GM19025 (cell line): ENCODE measurements around the gene PCDHGB2.
"Not testable (repeated sequence)": the region's sequence is repeated elsewhere in the genome, so short reads cannot be mapped to it uniquely, and the experiment has no call there.

Experiments
- ATAC-seq: cut with Tn5 transposase; IDR thresholded peaks from one replicate; pipeline ENCODE4 v1.9.1; 2021; ENCODE audit warnings: mild to moderate bottlenecking, low read depth, moderate library complexity; ENCODE audit not compliant: unreplicated experiment

The PCDHGB2 gene

DNA sequence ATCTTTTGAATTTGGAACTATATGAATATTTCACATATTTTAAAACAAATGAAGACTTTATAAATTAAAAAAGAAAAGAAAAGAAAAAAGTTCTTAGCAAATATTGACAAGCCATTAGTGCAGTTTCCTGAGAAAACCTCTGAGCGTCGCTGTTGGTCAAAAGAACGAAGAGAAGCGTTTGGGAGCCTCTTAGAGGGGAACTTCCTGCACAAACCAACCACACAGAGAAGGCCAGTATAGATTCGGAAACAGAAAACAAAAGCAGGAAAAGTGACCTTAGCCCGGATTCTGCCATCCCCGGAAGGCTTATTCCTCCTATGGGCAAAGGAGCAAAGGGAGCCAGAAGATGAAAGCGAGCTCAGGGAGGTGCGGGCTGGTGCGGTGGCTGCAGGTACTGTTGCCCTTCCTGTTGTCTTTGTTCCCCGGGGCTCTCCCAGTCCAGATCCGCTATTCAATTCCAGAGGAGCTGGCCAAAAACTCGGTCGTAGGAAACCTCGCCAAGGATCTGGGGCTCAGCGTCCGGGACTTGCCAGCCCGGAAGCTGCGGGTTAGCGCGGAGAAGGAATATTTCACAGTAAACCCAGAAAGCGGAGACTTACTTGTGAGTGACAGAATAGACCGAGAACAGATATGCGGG, at the start of gene PCDHGB2:
PCDHGB2 (plus strand) TSS at position 205 of the 637 bp plus-strand sequence; CDS start at position 347, 142 bp downstream.
- ATAC-seq = no peak

DNA sequence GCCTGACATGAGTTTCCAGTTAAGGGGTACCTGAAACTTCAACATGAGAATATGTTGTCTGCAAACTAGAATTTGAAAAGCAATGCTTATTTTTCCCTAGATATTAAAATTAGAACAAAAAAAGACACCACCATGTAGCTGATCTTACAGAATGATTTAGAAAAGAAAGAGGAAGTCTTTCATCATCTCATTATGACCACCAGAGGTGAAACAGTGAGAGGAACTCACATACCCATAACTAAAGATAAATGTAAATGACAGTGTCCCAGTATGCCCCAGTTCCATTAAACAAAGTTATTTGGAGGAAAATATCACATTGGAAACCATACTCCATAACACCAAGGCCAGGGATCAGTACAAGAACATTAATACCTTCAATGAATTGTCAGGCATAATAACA, 46.1 kb upstream of the PCDHGB2 start:
- ATAC-seq = no peak

DNA sequence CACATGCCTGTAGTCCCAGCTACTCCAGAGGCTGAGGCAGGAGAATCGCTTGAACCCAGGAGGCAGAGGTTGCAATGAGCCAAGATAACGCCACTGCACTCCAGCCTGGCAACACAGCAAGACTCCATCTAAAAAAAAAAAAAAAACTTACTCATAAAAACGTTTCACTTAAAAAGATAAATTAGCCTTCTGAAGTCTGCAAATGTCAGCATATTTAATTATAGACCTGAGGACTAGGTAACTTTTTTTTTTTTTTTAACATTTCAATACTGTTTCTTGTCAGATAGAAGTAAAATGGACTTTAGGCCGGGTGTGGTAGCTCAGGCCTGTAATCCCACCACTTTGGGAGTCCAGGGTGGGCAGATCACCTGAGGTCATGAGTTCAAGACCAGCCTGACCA, 42.8 kb upstream of the PCDHGB2 start:
- not testable (repeated sequence) for ATAC-seq

DNA sequence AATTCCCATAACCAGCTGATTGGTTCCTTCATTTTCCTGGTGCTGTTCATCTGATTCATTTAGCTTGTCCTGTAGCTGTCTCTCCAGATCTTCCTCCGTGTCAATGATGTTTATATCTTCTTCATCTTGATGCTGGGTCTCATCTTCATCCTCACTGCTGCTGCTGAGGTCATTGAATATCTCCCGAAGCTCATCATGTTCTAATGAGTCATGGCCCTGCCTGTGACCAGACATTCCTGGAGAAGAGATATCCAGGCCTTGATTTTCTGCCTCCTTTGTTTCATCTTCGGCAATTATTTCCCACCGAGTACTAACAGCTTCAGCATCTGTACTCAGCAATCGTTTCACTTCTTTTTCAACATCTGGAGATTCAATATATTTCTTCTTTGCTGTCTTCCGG, 40.6 kb upstream of the PCDHGB2 start:
- no peak for ATAC-seq

DNA sequence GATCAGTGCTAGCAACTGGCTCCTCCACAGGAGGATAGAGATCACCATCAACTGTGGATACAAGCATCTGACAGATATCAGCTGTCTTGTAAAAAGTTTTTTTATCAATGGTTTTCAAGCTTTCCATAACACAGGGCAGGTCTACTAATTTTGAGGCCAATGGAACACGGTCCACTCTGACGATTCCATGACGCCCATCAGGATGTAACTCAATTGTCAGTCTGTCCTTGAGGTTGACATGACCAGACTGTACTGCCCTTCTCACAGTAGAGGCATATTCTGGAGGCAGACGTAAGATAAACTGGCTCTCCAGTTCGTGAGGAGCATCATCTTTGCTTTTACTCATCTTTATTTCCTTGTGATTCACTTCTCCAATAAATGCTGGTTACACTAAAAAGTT, 40.1 kb upstream of the PCDHGB2 start:
- ATAC-seq = no peak

DNA sequence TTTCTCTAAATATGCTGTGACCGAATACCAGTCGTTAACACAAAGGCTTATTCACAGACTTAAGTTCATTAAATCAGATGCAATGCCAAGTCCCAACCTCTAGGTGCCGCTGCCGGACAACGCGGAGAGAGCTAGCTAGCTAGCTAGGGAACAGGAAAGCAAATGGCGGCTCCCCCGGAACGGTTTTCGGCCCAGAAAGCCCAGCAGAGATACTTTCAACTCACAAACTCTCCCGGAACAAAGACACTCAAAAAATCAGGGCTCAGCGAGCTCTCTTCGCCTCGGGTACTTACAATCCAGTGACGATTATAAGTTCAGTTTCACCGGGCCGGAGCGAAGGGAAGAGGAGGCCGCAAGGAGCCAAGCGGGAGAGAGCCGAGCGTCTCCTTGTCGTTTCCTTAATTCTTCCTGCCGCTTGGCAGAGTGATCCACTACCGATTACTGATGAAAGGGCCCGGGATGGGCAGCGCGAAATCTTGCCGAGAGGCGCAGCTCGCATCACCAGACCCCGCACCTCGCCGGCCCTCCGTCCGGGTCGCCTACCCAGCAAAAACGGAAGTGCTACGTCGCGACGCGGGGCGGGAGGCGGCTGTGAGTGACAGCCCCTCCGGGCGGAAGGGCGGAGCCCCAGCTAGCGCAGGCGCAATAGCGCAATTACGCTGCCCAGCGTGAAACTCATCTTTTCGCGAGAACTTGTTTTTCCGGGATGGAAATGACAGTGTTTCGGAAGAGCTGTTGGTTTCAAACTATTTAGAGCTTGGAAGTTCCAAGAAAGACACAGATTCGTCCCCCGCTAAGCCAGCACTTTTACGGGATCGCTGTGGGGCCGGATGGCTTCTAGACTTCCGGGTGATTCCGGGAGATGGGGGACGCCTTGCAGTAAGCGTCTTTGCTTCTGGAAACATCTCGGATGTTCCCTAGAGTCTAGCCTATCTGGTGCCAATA, 39.3 kb upstream of the PCDHGB2 start, which contains the start of gene TAF7:
TAF7 (minus strand) TSS at position 560 of the 945 bp plus-strand sequence. CDS start 740 bp downstream, outside the sequence.
- ATAC-seq = peak; percentile 90

DNA sequence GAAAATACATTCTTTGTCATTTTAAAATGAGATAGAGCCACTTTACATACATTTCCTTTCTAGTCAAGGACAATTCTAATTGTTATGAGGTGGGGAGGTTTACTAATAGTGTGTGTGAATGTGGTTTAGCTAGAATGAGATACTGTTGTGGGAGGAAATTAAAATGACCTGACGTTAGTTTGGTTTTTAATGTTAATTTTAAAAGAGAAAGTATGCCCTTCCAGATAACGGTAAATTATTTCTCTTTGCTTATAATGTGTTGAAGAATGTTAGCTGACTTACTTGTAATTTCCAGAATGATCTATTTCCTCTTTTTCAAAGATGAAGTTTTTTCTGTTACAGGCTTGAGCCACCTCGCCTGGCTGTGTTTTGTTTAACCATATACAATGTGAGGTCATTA, 37.5 kb upstream of the PCDHGB2 start:
- no peak for ATAC-seq

DNA sequence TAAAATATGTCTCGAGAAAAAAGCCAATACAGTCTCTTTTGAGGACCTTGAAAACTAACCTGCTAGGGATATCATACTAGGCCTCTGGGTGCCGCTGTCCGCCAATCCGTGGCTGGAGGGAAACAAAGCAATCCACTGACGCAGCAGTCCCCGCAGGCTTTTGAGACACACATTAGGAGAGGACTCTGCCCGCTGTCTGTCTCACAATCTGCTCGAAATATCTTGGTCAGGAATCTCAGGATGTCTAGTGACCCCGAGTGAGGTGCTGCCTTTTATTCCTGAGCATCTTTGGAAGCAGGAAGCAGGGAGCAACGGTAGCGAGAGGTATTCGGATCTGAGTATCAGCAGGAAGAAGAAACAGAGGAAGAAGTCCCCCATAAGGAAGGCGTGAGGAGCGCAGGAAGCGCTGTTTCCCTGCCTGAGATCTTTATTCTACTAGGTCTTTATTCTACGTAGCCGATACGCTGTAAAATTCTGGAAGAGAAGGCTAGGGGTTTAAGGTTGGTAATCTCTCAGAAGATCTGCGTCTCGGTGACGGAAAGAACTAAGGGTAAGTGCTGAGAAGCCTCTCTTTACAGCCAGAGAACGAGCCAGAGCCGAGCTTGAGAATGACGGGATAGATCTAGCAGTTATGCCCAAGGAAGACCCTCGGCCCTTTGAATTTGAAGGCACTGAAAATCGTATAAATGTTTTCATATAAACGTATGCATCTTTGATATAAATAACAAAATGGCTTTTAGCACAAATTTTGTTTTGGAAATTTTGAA, 33.5 kb upstream of the PCDHGB2 start:
- ATAC-seq = peak; percentile 54

DNA sequence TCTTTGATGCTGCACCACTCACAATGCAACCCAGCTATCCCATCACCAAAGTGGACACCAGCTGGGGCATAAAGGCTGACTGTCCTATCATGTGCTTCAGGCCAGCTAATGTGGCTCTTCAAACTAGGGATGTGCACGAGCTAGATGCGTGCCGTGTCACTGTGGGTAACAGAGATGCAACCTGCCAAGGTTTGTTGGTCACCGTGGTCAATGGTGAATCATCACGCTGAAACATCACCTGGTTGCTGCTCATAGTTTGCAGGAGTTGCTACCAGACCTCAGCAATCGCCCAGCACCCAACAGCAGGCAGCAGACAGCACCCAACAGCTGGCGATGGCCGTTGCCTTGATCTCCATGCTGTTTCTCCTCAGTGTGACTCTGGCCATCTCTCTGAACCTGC, 31.6 kb upstream of the PCDHGB2 start:
- ATAC-seq = no peak

DNA sequence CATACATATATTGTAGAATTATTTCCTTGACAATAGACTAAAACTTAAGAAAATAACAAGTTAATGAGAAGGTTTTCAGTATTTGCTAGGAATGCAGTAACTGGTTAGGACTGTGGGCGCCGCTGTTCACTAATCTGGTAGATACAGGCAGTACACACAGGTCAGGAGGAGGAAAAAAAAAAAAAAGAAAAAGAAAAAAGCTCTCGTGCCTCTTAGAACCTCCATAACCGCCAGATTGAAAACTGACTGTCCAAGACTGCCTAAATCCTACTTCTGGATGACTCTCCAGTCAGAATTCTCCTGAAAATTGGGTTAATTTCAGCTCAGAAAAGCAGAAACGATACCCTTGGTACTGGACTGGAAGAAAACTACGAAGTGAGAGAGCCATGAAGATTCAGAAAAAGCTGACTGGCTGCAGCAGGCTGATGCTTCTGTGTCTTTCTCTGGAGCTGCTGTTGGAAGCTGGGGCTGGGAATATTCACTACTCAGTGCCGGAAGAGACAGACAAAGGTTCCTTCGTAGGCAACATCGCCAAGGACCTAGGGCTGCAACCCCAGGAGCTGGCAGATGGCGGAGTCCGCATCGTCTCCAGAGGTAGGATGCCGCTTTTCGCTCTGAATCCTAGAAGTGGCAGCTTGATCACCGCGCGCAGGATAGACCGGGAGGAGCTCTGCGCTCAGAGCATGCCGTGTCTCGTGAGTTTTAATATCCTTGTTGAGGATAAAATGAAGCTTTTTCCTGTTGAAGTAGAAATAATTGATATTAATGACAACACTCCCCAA, 29.3 kb upstream of the PCDHGB2 start, which contains the start of gene PCDHGA1:
PCDHGA1 (plus strand) TSS at position 216 of the 782 bp plus-strand sequence.
- no peak for ATAC-seq

DNA sequence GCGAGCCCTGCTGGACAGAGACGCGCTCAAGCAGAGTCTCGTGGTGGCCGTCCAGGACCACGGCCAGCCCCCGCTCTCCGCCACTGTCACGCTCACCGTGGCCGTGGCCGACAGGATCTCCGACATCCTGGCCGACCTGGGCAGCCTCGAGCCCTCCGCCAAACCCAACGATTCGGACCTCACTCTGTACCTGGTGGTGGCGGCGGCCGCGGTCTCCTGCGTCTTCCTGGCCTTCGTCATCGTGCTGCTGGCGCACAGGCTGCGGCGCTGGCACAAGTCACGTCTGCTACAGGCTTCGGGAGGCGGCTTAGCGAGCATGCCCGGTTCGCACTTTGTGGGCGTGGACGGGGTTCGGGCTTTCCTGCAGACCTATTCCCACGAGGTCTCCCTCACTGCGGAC, 27.2 kb upstream of the PCDHGB2 start:
- not testable (repeated sequence) for ATAC-seq

DNA sequence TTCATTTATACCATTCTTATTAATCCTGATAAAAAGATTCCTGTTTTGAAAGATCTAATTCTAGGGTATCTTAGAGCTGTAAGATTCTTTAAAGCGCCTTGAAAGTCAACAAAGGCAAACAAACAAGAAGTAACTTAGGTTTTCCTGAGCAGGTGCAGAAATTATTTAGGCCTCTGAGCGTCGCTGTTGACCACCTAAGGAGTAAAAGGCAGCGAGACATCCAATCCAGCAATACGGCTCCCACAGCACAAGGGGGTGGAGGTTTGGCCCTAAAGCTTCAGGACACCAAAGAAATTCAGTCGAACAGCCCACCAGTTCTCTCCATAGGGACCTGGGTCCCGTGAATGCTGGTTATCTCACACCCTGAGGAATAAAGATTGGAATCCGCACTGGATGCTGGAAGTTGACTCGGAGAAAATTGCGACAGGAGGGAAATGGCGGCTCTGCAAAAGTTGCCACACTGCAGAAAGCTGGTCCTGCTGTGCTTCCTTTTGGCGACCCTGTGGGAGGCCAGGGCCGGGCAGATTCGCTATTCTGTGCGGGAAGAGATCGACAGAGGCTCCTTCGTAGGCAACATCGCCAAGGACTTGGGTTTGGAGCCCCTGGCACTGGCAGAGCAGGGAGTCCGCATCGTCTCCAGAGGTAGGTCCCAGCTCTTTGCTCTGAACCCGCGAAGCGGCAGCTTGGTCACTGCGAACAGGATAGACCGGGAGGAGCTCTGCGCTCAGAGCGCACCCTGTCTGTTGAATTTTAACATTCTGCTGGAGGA, 21.1 kb upstream of the PCDHGB2 start, which contains the start of gene PCDHGA2:
PCDHGA2 (plus strand) TSS at position 223 of the 769 bp plus-strand sequence.
- ATAC-seq = no peak

DNA sequence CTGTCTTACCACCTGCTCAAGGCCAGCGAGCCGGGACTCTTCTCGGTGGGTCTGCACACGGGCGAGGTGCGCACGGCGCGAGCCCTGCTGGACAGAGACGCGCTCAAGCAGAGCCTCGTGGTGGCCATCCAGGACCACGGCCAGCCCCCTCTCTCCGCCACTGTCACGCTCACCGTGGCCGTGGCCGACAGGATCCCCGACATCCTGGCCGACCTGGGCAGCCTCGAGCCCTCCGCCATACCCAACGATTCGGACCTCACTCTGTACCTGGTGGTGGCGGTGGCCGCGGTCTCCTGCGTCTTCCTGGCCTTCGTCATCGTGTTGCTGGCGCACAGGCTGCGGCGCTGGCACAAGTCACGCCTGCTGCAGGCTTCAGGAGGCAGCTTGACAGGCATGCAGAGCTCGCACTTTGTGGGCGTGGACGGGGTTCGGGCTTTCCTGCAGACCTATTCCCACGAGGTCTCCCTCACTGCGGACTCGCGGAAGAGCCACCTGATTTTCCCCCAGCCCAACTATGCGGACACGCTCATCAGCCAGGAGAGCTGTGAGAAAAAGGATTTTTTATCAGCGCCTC, 18.9 kb upstream of the PCDHGB2 start:
- not testable (repeated sequence) for ATAC-seq

DNA sequence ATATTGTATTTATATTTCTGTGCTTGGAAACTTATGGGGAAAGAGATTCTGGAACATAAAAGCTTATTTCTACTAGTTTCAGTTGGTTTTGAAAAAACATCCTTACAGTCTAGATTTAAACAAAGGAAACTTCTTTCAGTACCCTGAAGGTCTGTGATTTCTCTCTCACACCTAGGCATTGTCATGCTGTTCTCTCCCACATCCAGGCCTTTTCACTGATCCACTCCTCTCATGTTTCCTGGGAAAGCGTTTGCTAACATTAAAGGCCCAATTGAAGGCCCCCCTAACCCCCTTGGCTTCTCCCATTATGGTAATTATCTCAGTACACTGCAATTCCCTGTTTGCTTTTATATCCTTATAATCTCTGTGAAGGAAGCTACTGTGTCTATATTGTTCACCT, 17.0 kb upstream of the PCDHGB2 start:
- ATAC-seq = no peak

DNA sequence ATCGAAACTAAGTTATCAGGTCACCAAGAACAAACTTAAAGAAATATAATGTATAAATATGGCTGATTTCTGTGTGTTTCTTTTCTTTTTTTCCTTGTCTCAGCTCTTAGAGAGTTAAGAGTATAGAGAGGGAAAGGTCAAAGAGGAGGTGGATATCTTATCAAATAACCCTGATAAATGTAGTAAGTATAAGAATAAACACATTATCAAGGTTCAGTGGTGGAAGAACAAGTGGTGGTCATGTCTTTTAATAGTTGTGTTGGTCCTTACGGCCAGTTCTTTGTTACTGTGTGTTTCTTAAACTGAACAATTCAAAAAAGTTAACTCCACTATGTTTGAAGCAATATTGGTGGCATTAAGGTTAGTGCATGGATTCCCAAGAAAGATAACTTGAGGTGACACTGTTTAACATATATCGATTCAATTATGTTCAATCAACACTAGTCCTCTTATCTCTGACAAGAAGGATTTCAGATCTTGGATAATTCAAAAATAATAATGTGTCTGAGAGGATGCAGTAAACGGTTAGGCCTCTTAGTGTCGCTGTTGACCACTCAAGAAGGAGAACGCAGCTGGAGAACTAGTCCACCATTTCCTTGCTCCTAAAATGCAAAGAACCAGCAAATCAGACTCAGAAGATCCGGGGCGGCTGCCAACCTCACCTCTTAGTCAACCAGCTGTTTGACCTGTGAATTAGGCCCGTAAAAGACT, 16.4 kb upstream of the PCDHGB2 start, which contains the start of gene PCDHGA3:
PCDHGA3 (plus strand) TSS at position 588 of the 711 bp plus-strand sequence. CDS start 205 bp downstream, outside the sequence.
- no peak for ATAC-seq

DNA sequence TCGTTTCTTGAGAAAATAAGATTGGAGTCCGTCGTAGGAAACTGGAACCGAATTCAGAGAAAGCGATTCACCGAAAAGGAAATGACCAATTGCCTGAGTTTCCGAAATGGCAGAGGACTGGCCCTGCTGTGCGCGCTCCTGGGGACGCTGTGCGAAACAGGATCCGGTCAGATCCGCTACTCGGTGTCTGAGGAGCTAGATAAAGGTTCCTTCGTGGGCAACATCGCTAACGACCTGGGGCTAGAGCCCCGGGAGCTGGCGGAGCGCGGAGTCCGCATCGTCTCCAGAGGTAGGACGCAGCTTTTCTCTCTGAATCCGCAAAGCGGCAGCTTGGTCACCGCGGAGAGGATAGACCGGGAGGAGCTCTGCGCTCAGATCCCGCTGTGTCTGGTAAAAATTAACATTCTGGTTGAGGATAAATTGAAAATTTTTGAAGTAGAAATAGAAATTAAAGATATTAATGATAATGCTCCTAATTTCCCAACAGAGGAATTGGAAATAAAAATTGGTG, 15.8 kb upstream of the PCDHGB2 start:
- no peak for ATAC-seq

DNA sequence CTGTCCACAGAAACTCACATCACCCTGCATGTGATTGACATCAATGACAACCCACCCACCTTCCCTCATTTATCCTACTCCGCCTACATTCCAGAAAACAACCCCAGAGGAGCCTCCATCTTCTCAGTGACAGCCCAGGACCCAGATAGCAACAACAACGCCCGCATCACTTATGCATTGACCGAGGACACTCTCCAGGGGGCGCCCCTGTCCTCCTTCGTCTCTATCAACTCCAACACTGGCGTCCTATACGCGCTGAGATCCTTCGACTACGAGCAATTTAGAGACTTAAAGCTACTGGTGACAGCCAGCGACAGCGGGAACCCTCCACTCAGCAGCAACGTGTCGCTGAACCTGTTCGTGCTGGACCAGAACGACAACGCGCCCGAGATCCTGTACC, 14.5 kb upstream of the PCDHGB2 start:
- no peak for ATAC-seq

DNA sequence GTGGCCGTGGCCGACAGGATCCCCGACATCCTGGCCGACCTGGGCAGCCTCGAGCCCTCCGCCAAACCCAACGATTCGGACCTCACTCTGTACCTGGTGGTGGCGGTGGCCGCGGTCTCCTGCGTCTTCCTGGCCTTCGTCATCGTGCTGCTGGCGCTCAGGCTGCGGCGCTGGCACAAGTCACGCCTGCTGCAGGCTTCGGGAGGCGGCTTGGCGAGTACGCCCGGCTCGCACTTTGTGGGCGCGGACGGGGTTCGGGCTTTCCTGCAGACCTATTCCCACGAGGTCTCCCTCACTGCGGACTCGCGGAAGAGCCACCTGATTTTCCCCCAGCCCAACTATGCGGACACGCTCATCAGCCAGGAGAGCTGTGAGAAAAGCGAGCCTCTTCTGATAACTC, 13.8 kb upstream of the PCDHGB2 start:
- not testable (repeated sequence) for ATAC-seq
